ENCODE data around the gene MBP. TPM values are rescaled to one million over a fixed set of nuclear protein-coding genes. Genes with fewer than 3 reads are reported as not detected.

MBP gene
- total RNA-seq, 2 experiments from 2014 or later = 94.7 to 101 TPM

GRCh38 chr18:77135339-77136075 is 2.9 kb upstream of the MBP start:
- Mint-ChIP-seq H3K9me3 (ENCODE audit: low read depth) (no peaks in the 10 kb centered on the region), H3K27me3 (no peaks in the 10 kb centered on the region), H3K4me3 (no peak overlapping the region)

GRCh38 chr18:77134611-77135010 is 2.0 kb upstream of the MBP start:
- H3K36me3 Mint-ChIP-seq = peaks cover 20% of the 10 kb centered on the region
- peaks cover 49% of the 10 kb centered on the region for H3K4me1 Mint-ChIP-seq
- ATAC-seq = no peak
- H3K27me3 Mint-ChIP-seq = no peaks in the 10 kb centered on the region
- peak; percentile 44 for DNase-seq
- CTCF ChIA-PET = interaction anchor here (0.9 to 2.1 kb wide), 3 partner anchors 65 to 77 kb away, joined by 3 to 10 read pairs (median 4); no protein-coding TSS in a partner anchor
- peak overlapping the region; percentile 92 for H3K27ac Mint-ChIP-seq
- no peaks in the 10 kb centered on the region for H3K9me3 Mint-ChIP-seq (ENCODE audit: low read depth)
- peak overlapping the region; percentile 12 for H3K4me3 Mint-ChIP-seq

More at GRCh38 chr18:77135339-77136075, 2.9 kb upstream of the MBP start:
- CTCF ChIA-PET = interaction anchor here (0.9 to 2.1 kb wide), 3 partner anchors 66 to 76 kb away, joined by 3 to 10 read pairs (median 4); no protein-coding TSS in a partner anchor
- ATAC-seq = no peak
- Mint-ChIP-seq H3K27ac (peak overlapping the region; percentile 56), H3K4me1 (peaks cover 46% of the 10 kb centered on the region), H3K36me3 (peaks cover 12% of the 10 kb centered on the region)
- no peak for DNase-seq

GRCh38 chr18:77133835-77134496 is 1.4 kb upstream of the MBP start:
- DNase-seq = peak; percentile 67
- H3K9me3 Mint-ChIP-seq (ENCODE audit: low read depth) = no peaks in the 10 kb centered on the region
- H3K36me3 Mint-ChIP-seq = peaks cover 26% of the 10 kb centered on the region
- CTCF ChIA-PET = interaction anchor here (2.1 kb wide), 1 partner anchor 77 kb away, joined by 10 read pairs; no protein-coding TSS in a partner anchor
- no peaks in the 10 kb centered on the region for H3K27me3 Mint-ChIP-seq
- peak; percentile 18 for ATAC-seq
- H3K4me1 Mint-ChIP-seq = peaks cover 55% of the 10 kb centered on the region
- peak overlapping the region; percentile 92 for H3K27ac Mint-ChIP-seq
- H3K4me3 Mint-ChIP-seq = peak overlapping the region; percentile 65

GRCh38 chr18:77133051-77133834 is 660 bp upstream of the MBP start:
- peak; percentile 39 for DNase-seq
- ATAC-seq = no peak
- H3K27ac Mint-ChIP-seq = peak overlapping the region; percentile 92
- peaks cover 33% of the 10 kb centered on the region for H3K36me3 Mint-ChIP-seq
- no peaks in the 10 kb centered on the region for H3K9me3 Mint-ChIP-seq (ENCODE audit: low read depth)
- H3K4me3 Mint-ChIP-seq = peak overlapping the region; percentile 65
- no peaks in the 10 kb centered on the region for H3K27me3 Mint-ChIP-seq
- CTCF ChIA-PET = interaction anchor here (1.3 to 2.7 kb wide), 6 partner anchors 8 to 132 kb away, joined by 3 to 13 read pairs (median 5); no protein-coding TSS in a partner anchor
- H3K4me1 Mint-ChIP-seq = peaks cover 62% of the 10 kb centered on the region

GRCh38 chr18:77131652-77132368 is 773 bp downstream of the MBP start:
- H3K9me3 Mint-ChIP-seq (ENCODE audit: low read depth) = no peaks in the 10 kb centered on the region
- ATAC-seq = peak; percentile 51

GRCh38 chr18:77131100-77131651 is 1.4 kb downstream of the MBP start:
- DNase-seq = peak; percentile 74
- Mint-ChIP-seq H3K27me3 (no peaks in the 10 kb centered on the region), H3K4me1 (peaks cover 73% of the 10 kb centered on the region), H3K27ac (peak overlapping the region; percentile 95), H3K36me3 (peaks cover 49% of the 10 kb centered on the region), H3K4me3 (peak overlapping the region; percentile 92), H3K9me3 (ENCODE audit: low read depth) (no peaks in the 10 kb centered on the region)
- CTCF ChIA-PET = interaction anchor here (1.2 to 3.0 kb wide), 11 partner anchors 22 to 131 kb away, joined by 3 to 13 read pairs (median 7); no protein-coding TSS in a partner anchor
- ATAC-seq = peak; percentile 13

More at GRCh38 chr18:77131652-77132368, 773 bp downstream of the MBP start:
- Mint-ChIP-seq H3K4me1 (peaks cover 70% of the 10 kb centered on the region), H3K27me3 (no peaks in the 10 kb centered on the region), H3K36me3 (peaks cover 45% of the 10 kb centered on the region), H3K27ac (peak overlapping the region; percentile 95), H3K4me3 (peak overlapping the region; percentile 92)
- CTCF ChIA-PET = interaction anchor here (1.2 to 3.0 kb wide), 13 partner anchors 10 to 131 kb away, joined by 3 to 13 read pairs (median 6); no protein-coding TSS in a partner anchor
- peak; percentile 64 for DNase-seq

- CTCF ChIA-PET = interaction anchor here (0.7 to 3.0 kb wide), 12 partner anchors 9 to 130 kb away, joined by 3 to 13 read pairs (median 6); no protein-coding TSS in a partner anchor
- DNase-seq = peak; percentile 55
- Mint-ChIP-seq H3K4me1 (peaks cover 73% of the 10 kb centered on the region), H3K4me3 (peak overlapping the region; percentile 92), H3K27ac (peak overlapping the region; percentile 95), H3K9me3 (ENCODE audit: low read depth) (no peaks in the 10 kb centered on the region), H3K27me3 (no peaks in the 10 kb centered on the region), H3K36me3 (peaks cover 48% of the 10 kb centered on the region)
- no peak for ATAC-seq
Observed at GRCh38 chr18:77130229-77131099, 2.1 kb downstream of the MBP start.

GRCh38 chr18:77129150-77129551 is 3.4 kb downstream of the MBP start:
- peaks cover 47% of the 10 kb centered on the region for H3K36me3 Mint-ChIP-seq
- H3K9me3 Mint-ChIP-seq (ENCODE audit: low read depth) = no peaks in the 10 kb centered on the region
- CTCF ChIA-PET = interaction anchor here (0.5 to 3.0 kb wide), 8 partner anchors 8 to 547 kb away, joined by 3 to 12 read pairs (median 4); no protein-coding TSS in a partner anchor
- H3K27me3 Mint-ChIP-seq = no peaks in the 10 kb centered on the region
- no peak for DNase-seq
- peaks cover 72% of the 10 kb centered on the region for H3K4me1 Mint-ChIP-seq
- H3K4me3 Mint-ChIP-seq = peak overlapping the region; percentile 92
- H3K27ac Mint-ChIP-seq = peak overlapping the region; percentile 75
- ATAC-seq = no peak

- Mint-ChIP-seq H3K36me3 (peaks cover 53% of the 10 kb centered on the region), H3K4me1 (peaks cover 73% of the 10 kb centered on the region), H3K4me3 (peak overlapping the region; percentile 62), H3K27ac (peak overlapping the region; percentile 75), H3K27me3 (no peaks in the 10 kb centered on the region), H3K9me3 (ENCODE audit: low read depth) (no peaks in the 10 kb centered on the region)
- DNase-seq (peak; percentile 38), ATAC-seq (peak; percentile 7)
- CTCF ChIA-PET = interaction anchor here (0.7 to 2.3 kb wide), 6 partner anchors 11 to 84 kb away, joined by 3 to 7 read pairs (median 3); no protein-coding TSS in a partner anchor
Observed at GRCh38 chr18:77127769-77128671, 4.6 kb downstream of the MBP start.

- H3K9me3 Mint-ChIP-seq (ENCODE audit: low read depth) = no peaks in the 10 kb centered on the region
- CTCF ChIA-PET = interaction anchor here (0.6 to 2.6 kb wide), 18 partner anchors 10 to 124 kb away, joined by 3 to 12 read pairs (median 5); no protein-coding TSS in a partner anchor
- peaks cover 86% of the 10 kb centered on the region for H3K4me1 Mint-ChIP-seq
- no peaks in the 10 kb centered on the region for H3K27me3 Mint-ChIP-seq
- peak overlapping the region; percentile 79 for H3K27ac Mint-ChIP-seq
- ATAC-seq (peak; percentile 85), DNase-seq (peak; percentile 86)
- peak overlapping the region; percentile 69 for H3K4me3 Mint-ChIP-seq
- H3K36me3 Mint-ChIP-seq = peaks cover 58% of the 10 kb centered on the region
Observed at GRCh38 chr18:77124452-77124922, 8.1 kb downstream of the MBP start.

Data from activated CD8-positive, alpha-beta memory T cell treated with anti-CD3 and anti-CD28 coated beads, Interleukin-2, amount 10 ng/mL, durations not matched to agents 7 days and 5 days (primary cell).